HepG2 (cell line): ENCODE data around the gene NID1. TPM values are rescaled to one million over a fixed set of nuclear protein-coding genes. Genes with fewer than 3 reads are reported as not detected.

Experiments used
- ATAC-seq: fragments of 200-7000 bp; cut with Tn5 transposase; 3 replicates; pipeline ENCODE4 v1.9.1; 2020; ENCODE audit warnings: mild to moderate bottlenecking, moderate library complexity
- BruUV-seq: library from RNA; stranded (reverse); fragments of 400-500 nt; replicated peaks from 2 replicates; lab custom pipeline; 2021; lab: Mats Ljungman, UMichigan
- CTCF ChIA-PET: fragments of 300-600 bp; formaldehyde crosslinking; extraction: SDS; loops from one replicate; lab custom pipeline; 2021; ENCODE audit warnings: low total read pairs, inconsistent platforms, low intra/inter-chr PET ratio; lab: Yijun Ruan, JAX
- POLR2A ChIA-PET: fragments of 350-600 bp; sonication (Branson Sonifier 250); formaldehyde crosslinking; loops from one replicate; lab custom pipeline; 2020; ENCODE audit warnings: antibody characterized with exemption, inconsistent platforms; lab: Yijun Ruan, JAX
- DNase-seq: peaks from one replicate; pipeline ENCODE4 v3.0.0-alpha.2; 2015; ENCODE audit warnings: low spot score
- FAIRE-seq: peaks from 3 replicates; lab custom pipeline; 2011; peaks lifted over from hg19 to GRCh38; lab: Jason Lieb, UNC
- H2AFZ ChIP-seq: one replicate; pipeline ENCODE4 v1.6.1; 2011; ENCODE audit warnings: low read length, inconsistent platforms
- H3K27ac ChIP-seq: fragments of 300-600 bp; 3 replicates; pipeline ENCODE4 v1.8.0; 2011; ENCODE audit warnings: mixed run types, mild to moderate bottlenecking, mixed read lengths, low read length, inconsistent platforms; ENCODE audit not compliant: insufficient read depth; ENCODE audit errors: extremely low read length
- H3K27me3 ChIP-seq, 2 experiments: fragments of 200-600 bp in 1 of 2; 2 replicates in 1 of 2; 3 replicates in 1 of 2; pipeline versions ENCODE4 v1.6.0 to v1.8.0; 2011; ENCODE audit warnings: low read length in 2 of 2, mild to moderate bottlenecking in 2 of 2, moderate library complexity in 2 of 2, inconsistent platforms in 1 of 2; ENCODE audit not compliant: insufficient read depth in 2 of 2, control insufficient read depth in 1 of 2
- H3K36me3 ChIP-seq, 2 experiments: fragments of 200-600 bp in 1 of 2; replicated peaks in 1 of 2; 2 replicates in 1 of 2; 3 replicates in 1 of 2; pipeline versions ENCODE4 v1.5.1 to v1.8.0; 2011; ENCODE audit warnings: low read length in 2 of 2, inconsistent platforms in 1 of 2; ENCODE audit not compliant: insufficient read depth in 2 of 2, control insufficient read depth in 1 of 2
- H3K4me1 ChIP-seq: 2 replicates; pipeline ENCODE4 v1.5.1; 2012; ENCODE audit warnings: low read length, inconsistent platforms; ENCODE audit not compliant: insufficient read depth
- H3K4me2 ChIP-seq: 2 replicates; pipeline ENCODE4 v1.6.0; 2011; ENCODE audit warnings: low read depth, low read length, inconsistent platforms
- H3K4me3 ChIP-seq, 3 experiments: fragments of 200-600 bp in 1 of 3; sonication (generic), shearing (Covaris generic) in 1 of 3; replicated peaks in 1 of 3; 2 replicates each; pipeline ENCODE4 v1.5.1; 2011 to 2016; ENCODE audit warnings: low read length in 3 of 3, inconsistent platforms in 2 of 3, low read depth in 2 of 3, mild to moderate bottlenecking in 2 of 3, control low read depth in 1 of 3, mixed read lengths in 1 of 3; ENCODE audit not compliant: insufficient read depth in 1 of 3
- H3K79me2 ChIP-seq: one replicate; pipeline ENCODE4 v1.6.1; 2011; ENCODE audit warnings: low read length, inconsistent platforms; ENCODE audit not compliant: insufficient read depth
- H3K9ac ChIP-seq: 2 replicates; pipeline ENCODE4 v1.6.0; 2011; ENCODE audit warnings: mild to moderate bottlenecking, low read depth, low read length, inconsistent platforms; ENCODE audit not compliant: insufficient read depth
- H3K9me3 ChIP-seq: 2 replicates; pipeline ENCODE4 v1.5.1; 2012; ENCODE audit warnings: mild to moderate bottlenecking, low read length
- H4K20me1 ChIP-seq: 2 replicates; pipeline ENCODE4 v1.6.0; 2011; ENCODE audit warnings: inconsistent platforms, mild to moderate bottlenecking, low read length, moderate library complexity; ENCODE audit not compliant: insufficient read depth
- HNRNPK ChIP-seq: fragments of 200-400 bp; formaldehyde crosslinking; IDR thresholded peaks from 2 replicates; pipeline ENCODE4 v1.6.1; 2018; ENCODE audit warnings: low read length, low read depth, moderate library complexity, mild to moderate bottlenecking; ENCODE audit not compliant: poor library complexity, severe bottlenecking
- HOXA7 ChIP-seq: sonication (generic); formaldehyde crosslinking; IDR thresholded peaks from 2 replicates; pipeline ENCODE4 v1.8.1; 2022; ENCODE audit warnings: mild to moderate bottlenecking, missing genetic modification reagents, moderate library complexity
- PCBP1 ChIP-seq: fragments of 200-400 bp; formaldehyde crosslinking; IDR thresholded peaks from 2 replicates; pipeline ENCODE4 v1.6.1; 2017; ENCODE audit warnings: mild to moderate bottlenecking, low read depth, low read length, borderline replicate concordance
- PCBP2 ChIP-seq: fragments of 200-400 bp; formaldehyde crosslinking; optimal IDR thresholded peaks from 2 replicates; pipeline ENCODE3; 2018; ENCODE audit warnings: low read length, low read depth; ENCODE audit not compliant: poor library complexity, severe bottlenecking
- SNAPC4 ChIP-seq: sonication (generic); formaldehyde crosslinking; IDR thresholded peaks from 2 replicates; pipeline ENCODE4 v1.4.0; 2020; ENCODE audit warnings: mild to moderate bottlenecking, missing genetic modification reagents
- STAT5B ChIP-seq: sonication (generic); formaldehyde crosslinking; IDR thresholded peaks from 2 replicates; pipeline ENCODE4 v1.4.0; 2020; ENCODE audit warnings: missing genetic modification reagents
- ZNF512 ChIP-seq: sonication (generic); formaldehyde crosslinking; IDR thresholded peaks from 2 replicates; pipeline ENCODE4 v1.4.0; 2020; ENCODE audit warnings: mild to moderate bottlenecking, missing genetic modification reagents
- WGBS: methylation state at CpG from one replicate; pipeline ENCODE4 v1.1.6; 2017; ENCODE audit warnings: low lambda C conversion rate; 5-methylcytosine and 5-hydroxymethylcytosine counted together
- in situ Hi-C: cut with HindIII; loops from 2 replicates; pipeline ENCODE4 v1.10.0; 2017; ENCODE audit warnings: low pct_unique_long_range_greater_than_20kb; ENCODE audit not compliant: extremely low pct_ligation_motif_present
- intact Hi-C: fragments of 100-400 bp; cut with micrococcal nuclease; formaldehyde crosslinking; loops from one replicate; pipeline ENCODE4 v1.10.0; 2022; ENCODE audit not compliant: unreplicated experiment
- polyA plus RNA-seq, 8 experiments: library from polyadenylated mRNA; depleted of rRNA in 3 of 8; stranded (reverse) in 7 of 8; unstranded in 1 of 8; fragments of >200 nt; fragmentation: Illumina TruSeq in 4 of 8; extraction: Trizol in 4 of 8; gene quantifications; 2 replicates each; pipeline versions ENCODE4 v1.2.1 to v1.2.3, GENCODE V29; 2011 to 2016; ENCODE audit warnings: low read depth in 4 of 8, missing spikeins in 1 of 8, mixed read lengths in 1 of 8; ENCODE audit not compliant: insufficient read depth in 1 of 8
- total RNA-seq, 5 experiments: library from RNA; depleted of rRNA; stranded (reverse); fragments of >200 nt; fragmentation: Illumina TruSeq; extraction: Trizol; gene quantifications; 2 replicates each; pipeline ENCODE4 v1.2.3, GENCODE V29; 2016; ENCODE audit warnings: low read depth in 1 of 5

The NID1 gene
- total and polyA plus RNA-seq, 2 of the 13 experiments (the other 11 are each of a cell fraction or from before 2014, with no cell fraction given): 50.2 to 56.1 TPM

- no peak for TF ChIP-seq HOXA7 (CRISPR knock-in tag)
- no peak for TF ChIP-seq SNAPC4 (CRISPR knock-in tag)
- TF ChIP-seq, all 625 proteins: peak for 0
Measured at GRCh38 chr1:236099355-236099974, 34.6 kb upstream of the NID1 start (continued).

- 100% methylated on average over 1 of the region's 1 CpG for WGBS
- in situ Hi-C loops: no loop called here
- POLR2A ChIA-PET: no interaction called here
- intact Hi-C loops: no loop called here
- Histone ChIP-seq H3K9me3 (peaks cover 10% of the 10 kb centered on the region; the same call in 1 of the 2 replicates), H3K36me3 (no peaks in the 10 kb centered on the region), H3K27me3 (no peaks in the 10 kb centered on the region), H3K4me3 (no peak overlapping the region), H3K9ac (no peak overlapping the region), H3K79me2 (no peaks in the 10 kb centered on the region), H3K4me2 (no peak overlapping the region), H2AFZ (no peak overlapping the region), H3K27ac (no peak overlapping the region), H4K20me1 (no peaks in the 10 kb centered on the region), H3K4me1 (peaks cover 26% of the 10 kb centered on the region)
- DNase-seq (no peak), FAIRE-seq (no peak), ATAC-seq (no peak)
- CTCF ChIA-PET: no interaction called here
- no peak for TF ChIP-seq STAT5B (CRISPR knock-in tag)
- TF ChIP-seq PCBP1: 0 out of 2 replicates have a peak, but pooled peaks have one; percentile 44
- TF ChIP-seq HNRNPK: peak; percentile 75
- peak; percentile 71 for TF ChIP-seq PCBP2
- TF ChIP-seq ZNF512 (CRISPR knock-in tag): peak; percentile 82
- BruUV-seq: no TSS peak
Measured at GRCh38 chr1:236098267-236098666, 33.4 kb upstream of the NID1 start.
